ENCODE data around the gene PPID.

GRCh38 chr4:158722291-158722916 lies 792 bp downstream of the PPID start:
- no peak for TF ChIP-seq CTCF (IDR thresholded peaks at IDR 0.05; ENCODE audit: extremely low read depth in 1 of 2, insufficient read depth in 1 of 2, low read depth in 1 of 2, low read length in 2 of 2)
- TF ChIP-seq POLR2AphosphoS5 (IDR thresholded peaks at IDR 0.05; ENCODE audit: insufficient read depth, low read depth, low read length): no peak
- TF ChIP-seq EZH2 (IDR thresholded peaks at IDR 0.05; ENCODE audit: borderline replicate concordance, low read depth, low read length, severe bottlenecking): no peak
- no peak for TF ChIP-seq POLR2A (IDR thresholded peaks at IDR 0.05; ENCODE audit: low read depth, low read length)

Measured in endothelial cell of umbilical vein (primary cell).